ENCODE data around the gene SPON1. TPM values are rescaled to one million over a fixed set of nuclear protein-coding genes. Genes with fewer than 3 reads are reported as not detected.

Gene SPON1
- total RNA-seq, 6 donors from 2014 or later, result 12.6 to 68.9 (median 56.3) TPM

DNA sequence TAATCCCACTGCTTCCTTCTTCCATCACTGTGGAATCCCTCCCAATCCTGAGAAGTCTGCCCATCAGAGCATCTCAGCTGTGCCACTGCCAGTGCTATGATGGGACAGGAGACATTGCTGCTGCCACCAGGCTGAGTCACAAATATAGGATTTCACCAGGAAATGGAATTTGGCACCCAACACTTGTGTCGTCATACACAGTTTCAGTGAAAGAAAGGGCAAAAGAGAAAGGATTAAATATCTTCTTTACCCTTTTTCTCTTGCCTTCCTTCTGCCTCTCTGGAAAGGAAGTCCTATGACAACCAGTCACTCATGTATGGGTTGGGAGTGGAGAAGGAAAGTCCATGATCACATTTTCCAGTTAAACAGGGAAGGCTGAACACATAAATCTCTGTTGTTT lies 133.4 kb downstream of the SPON1 start:
- no peaks in the 10 kb centered on the region for H3K36me3 ChIP-seq
- WGBS, 2 donors, result 76 to 79% methylated on average over 1 of the region's 1 CpG
- H3K4me1 ChIP-seq, result no peaks in the 10 kb centered on the region
- TF ChIP-seq EP300 (IDR thresholded peaks at IDR 0.05) (no peak), POLR2A (IDR thresholded peaks at IDR 0.05) (no peak), POLR2AphosphoS5 (IDR thresholded peaks at IDR 0.05) (no peak)
- TF ChIP-seq, protein P1, sequence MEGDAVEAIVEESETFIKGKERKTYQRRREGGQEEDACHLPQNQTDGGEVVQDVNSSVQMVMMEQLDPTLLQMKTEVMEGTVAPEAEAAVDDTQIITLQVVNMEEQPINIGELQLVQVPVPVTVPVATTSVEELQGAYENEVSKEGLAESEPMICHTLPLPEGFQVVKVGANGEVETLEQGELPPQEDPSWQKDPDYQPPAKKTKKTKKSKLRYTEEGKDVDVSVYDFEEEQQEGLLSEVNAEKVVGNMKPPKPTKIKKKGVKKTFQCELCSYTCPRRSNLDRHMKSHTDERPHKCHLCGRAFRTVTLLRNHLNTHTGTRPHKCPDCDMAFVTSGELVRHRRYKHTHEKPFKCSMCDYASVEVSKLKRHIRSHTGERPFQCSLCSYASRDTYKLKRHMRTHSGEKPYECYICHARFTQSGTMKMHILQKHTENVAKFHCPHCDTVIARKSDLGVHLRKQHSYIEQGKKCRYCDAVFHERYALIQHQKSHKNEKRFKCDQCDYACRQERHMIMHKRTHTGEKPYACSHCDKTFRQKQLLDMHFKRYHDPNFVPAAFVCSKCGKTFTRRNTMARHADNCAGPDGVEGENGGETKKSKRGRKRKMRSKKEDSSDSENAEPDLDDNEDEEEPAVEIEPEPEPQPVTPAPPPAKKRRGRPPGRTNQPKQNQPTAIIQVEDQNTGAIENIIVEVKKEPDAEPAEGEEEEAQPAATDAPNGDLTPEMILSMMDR (IDR thresholded peaks at IDR 0.05), result no peak
- no peak overlapping the region for H3K27ac ChIP-seq
- H3K4me3 ChIP-seq, result no peak overlapping the region
- no peaks in the 10 kb centered on the region for H3K27me3 ChIP-seq
- H3K9me3 ChIP-seq, result no peaks in the 10 kb centered on the region
- no peak for ATAC-seq (ENCODE audit: low FRiP score in 2 of 2)
- DNase-seq, result no peak

DNA sequence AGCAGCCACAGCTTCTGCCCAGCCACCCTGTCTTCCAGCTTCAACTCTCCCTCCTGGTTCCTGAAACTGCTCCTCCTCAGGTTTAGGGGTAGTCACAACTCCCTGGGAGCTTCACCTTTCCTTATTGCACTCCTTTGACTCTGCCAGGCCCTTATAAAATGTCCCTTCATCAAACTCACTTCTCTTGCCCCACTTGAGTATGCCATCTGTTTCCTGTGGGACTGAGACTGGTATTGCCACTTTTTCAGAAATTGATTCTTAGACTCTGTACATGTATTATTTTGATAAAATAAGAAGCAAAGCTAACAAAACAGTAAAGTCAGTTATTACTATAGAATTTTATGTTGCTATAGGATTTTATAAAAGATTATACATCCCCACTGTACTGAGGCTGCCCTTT lies 134.1 kb downstream of the SPON1 start:
- Histone ChIP-seq H3K4me3 (no peak overlapping the region), H3K27me3 (no peaks in the 10 kb centered on the region), H3K27ac (no peak overlapping the region), H3K36me3 (no peaks in the 10 kb centered on the region), H3K9me3 (no peaks in the 10 kb centered on the region), H3K4me1 (no peaks in the 10 kb centered on the region)
- no peak for DNase-seq
- TF ChIP-seq POLR2AphosphoS5 (IDR thresholded peaks at IDR 0.05) (no peak), POLR2A (IDR thresholded peaks at IDR 0.05) (no peak), EP300 (IDR thresholded peaks at IDR 0.05) (no peak)
- TF ChIP-seq, protein P1 (IDR thresholded peaks at IDR 0.05), result no peak
- no peak for ATAC-seq (ENCODE audit: low FRiP score in 2 of 2)

DNA sequence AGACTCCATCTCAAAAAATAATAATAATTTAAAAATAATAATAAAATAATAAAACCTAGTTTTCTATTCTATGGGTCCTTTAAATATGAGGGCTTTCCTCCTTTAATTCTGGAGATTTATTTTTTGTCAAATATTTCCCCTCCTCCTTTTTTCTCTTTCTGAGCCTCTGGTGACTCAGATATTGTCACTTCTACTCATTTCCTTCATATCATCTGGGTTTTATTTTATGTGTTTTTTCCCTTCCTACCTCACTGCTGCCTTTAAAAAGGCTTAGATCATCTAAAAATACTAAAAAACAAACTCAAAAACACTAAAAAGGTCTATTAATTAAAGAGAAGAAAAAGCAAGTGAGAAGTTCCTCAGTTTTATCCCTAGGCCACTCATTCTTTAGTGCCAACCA lies 138.9 kb downstream of the SPON1 start:
- Histone ChIP-seq H3K27ac (no peak overlapping the region), H3K9me3 (no peaks in the 10 kb centered on the region), H3K27me3 (no peaks in the 10 kb centered on the region), H3K4me3 (no peak overlapping the region), H3K36me3 (no peaks in the 10 kb centered on the region), H3K4me1 (no peaks in the 10 kb centered on the region)
- DNase-seq (no peak), ATAC-seq (ENCODE audit: low FRiP score in 2 of 2) (no peak)
- TF ChIP-seq EP300 (IDR thresholded peaks at IDR 0.05), result no peak
- TF ChIP-seq POLR2AphosphoS5 (IDR thresholded peaks at IDR 0.05), result no peak
- TF ChIP-seq POLR2A (IDR thresholded peaks at IDR 0.05), result no peak
- TF ChIP-seq, protein P1 (IDR thresholded peaks at IDR 0.05), result no peak

DNA sequence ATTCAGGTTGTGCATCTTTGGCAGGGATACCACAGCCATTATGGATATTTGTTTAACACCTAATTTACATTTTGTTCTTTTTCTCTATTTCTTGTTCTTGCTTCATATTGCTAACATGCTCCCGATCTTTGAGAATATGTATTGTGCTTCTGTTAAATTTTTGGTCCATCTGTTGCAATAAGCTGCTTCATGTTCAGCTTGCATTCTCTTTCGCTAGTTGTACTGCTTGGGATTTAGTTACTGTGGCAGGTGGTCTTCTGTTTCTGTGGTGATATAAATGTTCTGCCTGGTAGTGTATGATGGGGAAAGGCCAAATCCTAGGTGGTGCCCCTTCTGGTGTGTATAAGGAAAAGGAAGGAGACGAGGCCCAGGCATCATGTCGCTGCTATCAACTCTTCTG lies 140.2 kb downstream of the SPON1 start:
- DNase-seq (no peak), ATAC-seq (ENCODE audit: low FRiP score in 2 of 2) (no peak)
- TF ChIP-seq, protein P1 (IDR thresholded peaks at IDR 0.05), result no peak
- no peak for TF ChIP-seq EP300 (IDR thresholded peaks at IDR 0.05)
- no peak for TF ChIP-seq POLR2AphosphoS5 (IDR thresholded peaks at IDR 0.05)
- no peaks in the 10 kb centered on the region for H3K4me1 ChIP-seq
- H3K27ac ChIP-seq, result no peak overlapping the region
- no peaks in the 10 kb centered on the region for H3K27me3 ChIP-seq
- no peak overlapping the region for H3K4me3 ChIP-seq
- H3K9me3 ChIP-seq, result no peaks in the 10 kb centered on the region
- H3K36me3 ChIP-seq, result no peaks in the 10 kb centered on the region
- WGBS, 2 donors, result 88 to 93% methylated on average over 4 of the region's 4 CpGs

DNA sequence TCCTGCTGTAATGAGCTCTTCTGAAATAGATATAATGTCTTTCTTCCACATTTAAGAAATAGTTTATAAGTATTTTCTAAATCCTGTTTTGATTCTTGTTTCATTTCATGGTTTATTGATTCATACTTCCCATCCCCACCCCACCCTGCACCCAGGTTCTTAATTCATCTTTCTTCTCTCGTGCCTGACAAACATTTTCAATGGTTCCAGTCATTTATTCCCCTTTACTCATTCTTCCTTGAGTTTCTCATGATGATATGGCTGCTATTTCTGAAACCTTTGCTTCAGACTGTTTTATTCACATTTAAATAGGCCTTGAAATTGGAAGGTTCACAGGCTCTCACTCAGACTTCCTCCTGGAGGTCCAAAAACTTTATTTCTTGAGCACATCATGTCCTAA lies 142.9 kb downstream of the SPON1 start:
- 71 to 94% methylated on average over 1 of the region's 1 CpG for WGBS, 2 donors
- H3K9me3 ChIP-seq, result no peaks in the 10 kb centered on the region
- no peaks in the 10 kb centered on the region for H3K27me3 ChIP-seq
- H3K4me1 ChIP-seq, result no peaks in the 10 kb centered on the region
- no peak for DNase-seq
- no peak overlapping the region for H3K27ac ChIP-seq
- ATAC-seq (ENCODE audit: low FRiP score in 2 of 2), result no peak
- no peak overlapping the region for H3K4me3 ChIP-seq
- TF ChIP-seq POLR2A (IDR thresholded peaks at IDR 0.05), result no peak
- TF ChIP-seq POLR2AphosphoS5 (IDR thresholded peaks at IDR 0.05), result no peak
- TF ChIP-seq EP300 (IDR thresholded peaks at IDR 0.05), result no peak
- TF ChIP-seq, protein P1 (IDR thresholded peaks at IDR 0.05), result no peak
- H3K36me3 ChIP-seq, result no peaks in the 10 kb centered on the region
